H9 (cell line): ENCODE data around the gene VPS13C. TPM values are rescaled to one million over a fixed set of nuclear protein-coding genes. Genes with fewer than 3 reads are reported as not detected.

Source experiments
- DNase-seq: peaks from one replicate; pipeline ENCODE4 v3.0.0-alpha.2; 2017
- H2AFZ ChIP-seq: one replicate; pipeline ENCODE4 v1.6.1; 2013; ENCODE audit warnings: mild to moderate bottlenecking, low read length, control low read depth, moderate library complexity
- H2AK5ac ChIP-seq: 2 replicates; pipeline ENCODE4 v1.6.1; 2013; ENCODE audit warnings: low read length, control low read depth, mixed read lengths; ENCODE audit not compliant: insufficient read length
- H2BK120ac ChIP-seq: one replicate; pipeline ENCODE4 v1.6.1; 2013; ENCODE audit warnings: low read depth, mild to moderate bottlenecking, low read length, control low read depth, inconsistent platforms; ENCODE audit not compliant: poor library complexity, severe bottlenecking
- H2BK12ac ChIP-seq: 2 replicates; pipeline ENCODE4 v1.6.1; 2013; ENCODE audit warnings: low read length, control low read depth, mixed read lengths, low read depth; ENCODE audit not compliant: insufficient read length
- H2BK15ac ChIP-seq: 2 replicates; pipeline ENCODE4 v1.6.1; 2013; ENCODE audit warnings: low read depth, low read length, control low read depth
- H2BK20ac ChIP-seq: one replicate; pipeline ENCODE4 v1.6.1; 2013; ENCODE audit warnings: low read depth, mild to moderate bottlenecking, low read length, control low read depth, inconsistent platforms; ENCODE audit not compliant: poor library complexity, severe bottlenecking
- H2BK5ac ChIP-seq: 2 replicates; pipeline ENCODE4 v1.6.1; 2013; ENCODE audit warnings: low read length, control low read depth, mixed read lengths; ENCODE audit not compliant: insufficient read length
- H3K14ac ChIP-seq: 2 replicates; pipeline ENCODE4 v1.6.1; 2013; ENCODE audit warnings: low read length, control low read depth; ENCODE audit not compliant: insufficient read depth
- H3K18ac ChIP-seq: 2 replicates; pipeline ENCODE4 v1.6.1; 2013; ENCODE audit warnings: low read depth, mild to moderate bottlenecking, mixed read lengths, low read length, control low read depth; ENCODE audit not compliant: insufficient read length
- H3K23ac ChIP-seq: 2 replicates; pipeline ENCODE4 v1.6.1; 2013; ENCODE audit warnings: low read length, control low read depth, mixed read lengths, low read depth; ENCODE audit not compliant: insufficient read length
- H3K23me2 ChIP-seq: 2 replicates; pipeline ENCODE4 v1.6.1; 2013; ENCODE audit warnings: low read depth, mild to moderate bottlenecking, mixed read lengths, low read length, control low read depth; ENCODE audit not compliant: insufficient read length, poor library complexity, severe bottlenecking
- H3K27ac ChIP-seq: 2 replicates; pipeline ENCODE4 v1.5.1; 2013; ENCODE audit warnings: low read length, control low read depth, mixed read lengths, low read depth; ENCODE audit not compliant: insufficient read length
- H3K27me3 ChIP-seq: 2 replicates; pipeline ENCODE4 v1.6.1; 2013; ENCODE audit warnings: low read length, control low read depth, inconsistent platforms; ENCODE audit not compliant: insufficient read depth
- H3K4ac ChIP-seq: 2 replicates; pipeline ENCODE4 v1.6.1; 2013; ENCODE audit warnings: low read depth, mild to moderate bottlenecking, control low read depth, inconsistent platforms, low read length, moderate library complexity
- H3K4me1 ChIP-seq: 2 replicates; pipeline ENCODE4 v1.6.1; 2013; ENCODE audit warnings: low read length, control low read depth, inconsistent platforms; ENCODE audit not compliant: insufficient read depth
- H3K4me2 ChIP-seq: 2 replicates; pipeline ENCODE4 v1.6.1; 2013; ENCODE audit warnings: low read length, control low read depth, mixed read lengths; ENCODE audit not compliant: insufficient read length, insufficient read depth
- H3K56ac ChIP-seq: 2 replicates; pipeline ENCODE4 v1.6.1; 2013; ENCODE audit warnings: low read depth, mild to moderate bottlenecking, mixed read lengths, low read length, control low read depth; ENCODE audit not compliant: insufficient read length
- H3K79me1 ChIP-seq: 2 replicates; pipeline ENCODE4 v1.6.1; 2013; ENCODE audit warnings: low read depth, mild to moderate bottlenecking, moderate library complexity, low read length, control low read depth, inconsistent platforms; ENCODE audit not compliant: insufficient read depth, poor library complexity, severe bottlenecking
- H3K79me2 ChIP-seq: 2 replicates; pipeline ENCODE4 v1.6.1; 2013; ENCODE audit warnings: low read length, control low read depth, inconsistent platforms; ENCODE audit not compliant: insufficient read depth
- H3K9ac ChIP-seq: 2 replicates; pipeline ENCODE4 v1.6.1; 2013; ENCODE audit warnings: low read length, control low read depth, mixed read lengths; ENCODE audit not compliant: insufficient read length; ENCODE audit errors: extremely low read depth
- H3K9me3 ChIP-seq: one replicate; pipeline ENCODE4 v1.6.1; 2013; ENCODE audit warnings: low read depth, low read length, inconsistent platforms; ENCODE audit not compliant: control insufficient read depth
- H3T11ph ChIP-seq: one replicate; pipeline ENCODE4 v1.6.1; 2013; ENCODE audit warnings: mild to moderate bottlenecking, low read length, control low read depth, inconsistent platforms
- H4K20me1 ChIP-seq: one replicate; pipeline ENCODE4 v1.6.1; 2013; ENCODE audit not compliant: control insufficient read depth, insufficient read length, insufficient read depth
- H4K5ac ChIP-seq: 2 replicates; pipeline ENCODE4 v1.6.1; 2013; ENCODE audit warnings: low read depth, mild to moderate bottlenecking, mixed read lengths, low read length, control low read depth; ENCODE audit not compliant: insufficient read length
- H4K8ac ChIP-seq: replicated peaks from 2 replicates; pipeline ENCODE4 v1.6.1; 2013; ENCODE audit warnings: low read length, control low read depth, mixed read lengths, low read depth; ENCODE audit not compliant: insufficient read length
- H4K91ac ChIP-seq: 2 replicates; pipeline ENCODE4 v1.6.1; 2013; ENCODE audit warnings: low read depth, mild to moderate bottlenecking, moderate library complexity, mixed read lengths, low read length, control low read depth; ENCODE audit not compliant: insufficient read length
- H3K27ac Mint-ChIP-seq, 3 experiments: 2 replicates in 2 of 3; 3 replicates in 1 of 3; pipeline ENCODE4 v1.8.0; 2020 to 2021; ENCODE audit warnings: mixed read lengths in 3 of 3, mild to moderate bottlenecking in 1 of 3, moderate library complexity in 1 of 3
- H3K27me3 Mint-ChIP-seq: 2 replicates; pipeline ENCODE4 v1.8.0; 2021; ENCODE audit warnings: low read depth, mild to moderate bottlenecking, moderate library complexity, mixed read lengths
- H3K36me3 Mint-ChIP-seq, 3 experiments: 2 replicates in 2 of 3; 3 replicates in 1 of 3; pipeline ENCODE4 v1.8.0; 2020 to 2021; ENCODE audit warnings: low read depth in 3 of 3, mixed read lengths in 3 of 3; ENCODE audit not compliant: insufficient read depth in 1 of 3
- H3K4me1 Mint-ChIP-seq, 2 experiments: 2 replicates each; pipeline ENCODE4 v1.8.0; 2020; ENCODE audit warnings: mixed read lengths in 2 of 2
- H3K4me3 Mint-ChIP-seq, 2 experiments: 2 replicates in 1 of 2; 3 replicates in 1 of 2; pipeline ENCODE4 v1.8.0; 2020 to 2021; ENCODE audit warnings: mild to moderate bottlenecking in 2 of 2, mixed read lengths in 2 of 2, moderate library complexity in 1 of 2
- H3K9me3 Mint-ChIP-seq, 2 experiments: 2 replicates in 1 of 2; 3 replicates in 1 of 2; pipeline ENCODE4 v1.8.0; 2020; ENCODE audit warnings: mild to moderate bottlenecking in 2 of 2, mixed read lengths in 2 of 2, moderate library complexity in 1 of 2
- WGBS: extraction: QIAGEN DNeasy Blood & Tissue Kit; methylation state at CpG from one replicate; pipeline ENCODE4 v1.1.7; 2013; ENCODE audit warnings: missing lambda C conversion rate, low lambda C conversion rate, mixed read lengths; ENCODE audit not compliant: insufficient read length; ENCODE audit errors: extremely low coverage; 5-methylcytosine and 5-hydroxymethylcytosine counted together
- total RNA-seq: library from RNA; stranded (reverse); gene quantifications from 2 replicates; pipeline ENCODE4 v1.2.1, GENCODE V29; 2021
- TF ChIP-seq, protein P1 (sequence below): fragments of 200-600 bp; sonication (generic); conservative IDR thresholded peaks from 3 replicates; pipeline ENCODE4 v1.8.0; 2021; ENCODE audit warnings: antibody characterized with exemption, mild to moderate bottlenecking

VPS13C gene
- total RNA-seq, 1 experiment from 2014 or later = 14.2 TPM

DNA sequence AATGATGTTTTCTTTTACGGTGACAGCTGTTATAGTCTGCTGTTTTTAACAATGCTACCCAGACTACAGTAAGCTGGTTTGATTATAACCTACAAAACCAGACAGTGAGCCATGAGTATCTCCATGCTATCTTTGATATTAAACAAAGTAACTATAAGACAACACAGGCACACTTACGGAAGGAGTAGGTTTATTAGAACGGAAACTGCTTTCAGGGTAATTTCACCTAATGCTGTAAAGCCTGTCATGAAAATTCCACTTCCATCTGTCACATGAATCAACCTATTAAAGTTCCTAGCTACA lies 33.0 kb downstream of the VPS13C start:
- Histone ChIP-seq H3K27me3 (no peaks in the 10 kb centered on the region), H4K20me1 (no peaks in the 10 kb centered on the region), H2BK120ac (no peak overlapping the region), H4K5ac (no peak overlapping the region), H3K4me2 (no peak overlapping the region), H2BK20ac (no peak overlapping the region), H3K14ac (no peak overlapping the region), H3K79me1 (no peaks in the 10 kb centered on the region), H2BK12ac (no peak overlapping the region), H2BK15ac (no peak overlapping the region), H2AFZ (no peak overlapping the region), H4K91ac (no peak overlapping the region), H2BK5ac (no peak overlapping the region), H3K23ac (no peak overlapping the region), H3K9ac (no peak overlapping the region), H3K56ac (no peak overlapping the region), H3T11ph (no peak overlapping the region), H3K27ac (no peak overlapping the region), H3K4me1 (no peaks in the 10 kb centered on the region), H3K79me2 (no peaks in the 10 kb centered on the region), H3K4ac (no peak overlapping the region), H3K9me3 (no peaks in the 10 kb centered on the region), H2AK5ac (no peak overlapping the region), H3K23me2 (no peaks in the 10 kb centered on the region), H3K18ac (no peak overlapping the region), H4K8ac (no peak overlapping the region)
- TF ChIP-seq, protein P1, sequence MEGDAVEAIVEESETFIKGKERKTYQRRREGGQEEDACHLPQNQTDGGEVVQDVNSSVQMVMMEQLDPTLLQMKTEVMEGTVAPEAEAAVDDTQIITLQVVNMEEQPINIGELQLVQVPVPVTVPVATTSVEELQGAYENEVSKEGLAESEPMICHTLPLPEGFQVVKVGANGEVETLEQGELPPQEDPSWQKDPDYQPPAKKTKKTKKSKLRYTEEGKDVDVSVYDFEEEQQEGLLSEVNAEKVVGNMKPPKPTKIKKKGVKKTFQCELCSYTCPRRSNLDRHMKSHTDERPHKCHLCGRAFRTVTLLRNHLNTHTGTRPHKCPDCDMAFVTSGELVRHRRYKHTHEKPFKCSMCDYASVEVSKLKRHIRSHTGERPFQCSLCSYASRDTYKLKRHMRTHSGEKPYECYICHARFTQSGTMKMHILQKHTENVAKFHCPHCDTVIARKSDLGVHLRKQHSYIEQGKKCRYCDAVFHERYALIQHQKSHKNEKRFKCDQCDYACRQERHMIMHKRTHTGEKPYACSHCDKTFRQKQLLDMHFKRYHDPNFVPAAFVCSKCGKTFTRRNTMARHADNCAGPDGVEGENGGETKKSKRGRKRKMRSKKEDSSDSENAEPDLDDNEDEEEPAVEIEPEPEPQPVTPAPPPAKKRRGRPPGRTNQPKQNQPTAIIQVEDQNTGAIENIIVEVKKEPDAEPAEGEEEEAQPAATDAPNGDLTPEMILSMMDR = no peak
- Mint-ChIP-seq H3K9me3 (no peaks in the 10 kb centered on the region), H3K36me3 (no peaks in the 10 kb centered on the region), H3K4me3 (no peak overlapping the region), H3K27me3 (no peaks in the 10 kb centered on the region), H3K4me1 (no peaks in the 10 kb centered on the region), H3K27ac (no peak overlapping the region)
- no CpG with 5 or more reads among the region's 3 CpGs for WGBS
- no peak for DNase-seq
